Measurements from ENCODE around the gene STYXL2.

DNA sequence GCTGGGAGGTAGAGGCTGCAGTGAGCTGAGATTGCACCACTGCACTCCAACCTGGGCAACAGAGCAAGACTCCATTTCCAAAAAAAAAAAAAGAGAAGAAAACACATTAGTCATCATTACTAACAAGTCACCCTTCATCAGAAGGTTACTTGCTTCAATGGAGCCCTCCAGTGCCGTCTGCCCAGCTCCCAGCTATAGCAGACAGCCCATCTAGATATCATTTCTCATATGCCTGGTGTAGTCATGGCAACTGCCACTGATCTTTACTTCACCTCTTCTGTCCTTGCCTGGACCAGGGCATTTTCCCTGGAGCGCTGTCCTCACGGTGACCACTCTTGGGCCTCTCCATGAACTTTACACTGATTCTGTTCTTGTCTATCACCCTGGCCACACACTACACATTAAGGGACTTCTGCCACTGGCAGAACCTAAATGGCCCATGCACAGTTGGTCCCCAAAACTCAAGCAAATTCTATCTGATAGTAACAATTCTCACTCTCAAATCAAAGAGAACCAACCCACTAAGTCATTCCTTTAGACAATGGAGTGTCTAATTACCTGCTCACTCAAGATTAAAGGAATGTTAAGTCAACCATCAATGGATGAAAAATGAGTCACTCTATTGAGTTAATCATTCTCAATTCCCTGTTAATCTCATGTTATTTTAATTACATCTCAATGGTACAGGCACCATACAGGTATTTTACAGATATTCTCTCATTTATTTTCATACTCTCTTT lies 16.6 kb upstream of the STYXL2 start:
- TF ChIP-seq, protein P1, sequence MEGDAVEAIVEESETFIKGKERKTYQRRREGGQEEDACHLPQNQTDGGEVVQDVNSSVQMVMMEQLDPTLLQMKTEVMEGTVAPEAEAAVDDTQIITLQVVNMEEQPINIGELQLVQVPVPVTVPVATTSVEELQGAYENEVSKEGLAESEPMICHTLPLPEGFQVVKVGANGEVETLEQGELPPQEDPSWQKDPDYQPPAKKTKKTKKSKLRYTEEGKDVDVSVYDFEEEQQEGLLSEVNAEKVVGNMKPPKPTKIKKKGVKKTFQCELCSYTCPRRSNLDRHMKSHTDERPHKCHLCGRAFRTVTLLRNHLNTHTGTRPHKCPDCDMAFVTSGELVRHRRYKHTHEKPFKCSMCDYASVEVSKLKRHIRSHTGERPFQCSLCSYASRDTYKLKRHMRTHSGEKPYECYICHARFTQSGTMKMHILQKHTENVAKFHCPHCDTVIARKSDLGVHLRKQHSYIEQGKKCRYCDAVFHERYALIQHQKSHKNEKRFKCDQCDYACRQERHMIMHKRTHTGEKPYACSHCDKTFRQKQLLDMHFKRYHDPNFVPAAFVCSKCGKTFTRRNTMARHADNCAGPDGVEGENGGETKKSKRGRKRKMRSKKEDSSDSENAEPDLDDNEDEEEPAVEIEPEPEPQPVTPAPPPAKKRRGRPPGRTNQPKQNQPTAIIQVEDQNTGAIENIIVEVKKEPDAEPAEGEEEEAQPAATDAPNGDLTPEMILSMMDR (IDR thresholded peaks at IDR 0.05; ENCODE audit: low read depth, low read length), result no peak
- TF ChIP-seq EZH2phosphoT487 (IDR thresholded peaks at IDR 0.05; ENCODE audit: low read depth), result no peak

Measured in OCI-LY3 (cell line).